Iris pigment epithelial cell (primary cell): Measurements from ENCODE around the gene ZNF467.

Source experiments
- DNase-seq: peaks from one replicate; pipeline ENCODE4 v3.0.0-alpha.2; 2011; ENCODE audit warnings: low read depth

Gene ZNF467

DNA sequence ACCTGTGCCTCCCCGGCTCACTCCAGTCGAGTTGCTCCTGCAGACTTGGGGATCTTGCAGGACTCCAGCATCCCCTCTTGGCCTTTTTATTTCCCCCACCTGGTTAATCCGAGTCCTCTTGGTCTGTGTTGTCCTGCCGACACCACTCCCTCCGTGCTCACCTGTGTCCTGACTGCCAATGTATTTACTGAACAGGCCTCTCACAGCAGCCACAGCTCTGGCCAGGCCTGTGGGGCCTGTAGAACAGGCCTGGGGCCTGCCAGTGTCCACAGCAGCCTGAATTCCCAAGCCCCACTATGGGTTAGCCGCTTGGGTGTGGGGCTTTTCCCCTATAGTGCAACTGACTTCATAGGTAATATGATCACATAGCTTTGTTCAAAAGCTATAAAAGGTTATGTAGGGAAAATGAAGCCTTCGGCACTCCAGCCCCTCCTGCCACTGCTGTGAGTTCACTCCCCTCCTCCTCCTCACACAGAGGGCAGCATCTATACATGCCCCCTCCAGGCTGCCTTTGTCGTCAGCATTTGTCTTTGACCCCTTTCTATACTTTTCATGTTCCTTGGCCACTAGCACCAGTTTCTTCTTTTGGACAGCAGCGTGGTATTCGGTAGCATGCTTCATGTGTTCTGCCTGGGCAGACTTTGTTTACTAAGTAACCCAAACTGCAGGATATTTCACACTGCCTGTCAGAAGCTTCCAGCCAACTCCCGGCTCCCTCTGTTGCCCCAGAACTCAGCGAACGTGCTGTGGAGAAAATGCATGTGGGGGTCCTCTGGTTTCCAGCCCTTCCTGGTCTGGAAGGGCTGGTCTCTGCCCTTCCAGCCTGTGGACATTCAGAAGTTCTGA lies 46.1 kb downstream of the ZNF467 start:
- DNase-seq, result no peak

GRCh38 chr7:149725916-149726315 lies 47.5 kb downstream of the ZNF467 start:
- no peak for DNase-seq

DNA sequence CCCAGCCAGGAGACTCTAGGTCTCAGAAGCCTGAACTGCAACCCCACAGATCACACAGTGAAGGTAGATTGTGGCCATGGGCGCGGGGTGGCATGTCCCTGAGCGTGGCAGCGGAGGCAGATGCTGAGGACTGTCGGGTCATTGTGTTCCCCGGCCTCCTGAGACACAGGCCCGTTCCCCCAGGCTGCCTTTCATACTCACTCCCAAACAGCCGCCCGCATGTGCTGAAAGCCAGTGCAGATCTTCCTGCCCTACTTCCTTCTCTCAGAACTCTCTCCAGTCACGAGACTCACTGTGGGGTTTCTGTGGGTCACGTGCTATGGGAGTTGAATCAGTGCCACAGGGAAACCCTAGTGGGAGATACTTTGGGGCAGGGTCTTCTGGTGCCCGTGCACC lies 48.0 kb downstream of the ZNF467 start:
- DNase-seq, result no peak

DNA sequence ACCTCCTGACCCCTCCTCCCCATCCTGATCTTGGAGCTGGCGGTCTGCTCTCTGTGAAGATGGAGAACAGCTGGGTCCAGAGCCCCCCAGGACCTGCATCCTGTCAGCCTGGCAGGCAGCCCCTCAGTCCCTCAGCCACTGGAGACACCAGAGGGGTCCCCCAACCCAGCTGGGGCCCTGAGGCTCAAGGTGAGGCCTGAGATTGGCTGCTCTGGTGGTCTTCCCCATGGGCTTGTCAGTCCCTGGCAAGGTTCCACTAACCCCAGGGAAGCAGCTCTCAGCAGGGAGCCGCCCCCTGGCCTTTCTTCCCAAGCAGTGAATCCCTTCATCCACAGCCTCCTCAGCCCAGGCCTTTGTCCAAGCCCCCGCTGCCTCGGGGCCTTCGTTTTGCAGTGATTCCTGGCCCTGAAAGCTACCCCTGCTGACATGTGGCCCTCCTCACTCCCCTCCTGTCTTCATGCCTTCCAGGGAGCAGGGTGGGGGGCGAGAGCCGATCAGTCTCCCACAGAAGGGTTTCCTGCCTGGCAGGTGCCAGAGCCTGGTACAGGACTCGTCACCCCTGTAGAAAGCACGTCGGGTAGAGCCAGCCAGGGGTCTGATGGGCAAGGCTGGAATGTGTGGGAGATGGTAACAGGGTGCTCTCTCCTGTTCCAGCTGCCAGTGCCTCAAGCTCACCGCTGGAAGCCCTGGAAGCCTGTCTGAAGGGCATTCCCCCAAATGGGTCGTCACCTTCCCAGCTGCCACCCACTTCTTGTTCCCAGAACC lies 48.5 kb downstream of the ZNF467 start:
- DNase-seq, result no peak

GRCh38 chr7:149723795-149724495 lies 49.4 kb downstream of the ZNF467 start:
- no peak for DNase-seq

- DNase-seq, result no peak
Observed at GRCh38 chr7:149723082-149723767, 50.2 kb downstream of the ZNF467 start.

- DNase-seq, result no peak
Observed at GRCh38 chr7:149722356-149722957, 50.9 kb downstream of the ZNF467 start.

- DNase-seq, result no peak
Observed at GRCh38 chr7:149721084-149721601, 52.2 kb downstream of the ZNF467 start.

GRCh38 chr7:149720372-149721083 lies 52.9 kb downstream of the ZNF467 start:
- no peak for DNase-seq

GRCh38 chr7:149719912-149720335 lies 53.5 kb downstream of the ZNF467 start:
- DNase-seq, result no peak

- DNase-seq, result peak; percentile 84
Observed at GRCh38 chr7:149719050-149719899, 54.1 kb downstream of the ZNF467 start.

- DNase-seq, result no peak
Observed at GRCh38 chr7:149718730-149719049, 54.7 kb downstream of the ZNF467 start.

GRCh38 chr7:149717481-149717880 lies 55.9 kb downstream of the ZNF467 start:
- DNase-seq, result no peak

DNA sequence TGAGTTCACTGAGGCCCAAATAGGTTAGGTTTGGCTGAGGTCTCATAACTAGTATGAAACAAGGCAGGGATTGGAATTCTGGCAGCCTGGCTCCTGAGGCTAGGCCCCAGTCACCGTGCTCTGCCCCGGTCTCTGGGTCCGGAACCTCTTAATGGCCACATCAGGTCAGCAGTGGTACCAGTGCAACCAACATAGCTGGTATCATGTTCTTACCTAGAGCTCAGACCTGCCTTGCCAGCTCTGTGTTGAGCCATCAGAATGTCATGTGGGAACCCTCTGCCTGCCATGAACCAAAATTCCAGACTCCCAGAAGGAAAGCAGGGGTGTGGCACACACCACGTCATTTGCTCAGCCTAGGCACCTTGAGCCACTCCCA lies 56.5 kb downstream of the ZNF467 start:
- DNase-seq, result no peak

DNA sequence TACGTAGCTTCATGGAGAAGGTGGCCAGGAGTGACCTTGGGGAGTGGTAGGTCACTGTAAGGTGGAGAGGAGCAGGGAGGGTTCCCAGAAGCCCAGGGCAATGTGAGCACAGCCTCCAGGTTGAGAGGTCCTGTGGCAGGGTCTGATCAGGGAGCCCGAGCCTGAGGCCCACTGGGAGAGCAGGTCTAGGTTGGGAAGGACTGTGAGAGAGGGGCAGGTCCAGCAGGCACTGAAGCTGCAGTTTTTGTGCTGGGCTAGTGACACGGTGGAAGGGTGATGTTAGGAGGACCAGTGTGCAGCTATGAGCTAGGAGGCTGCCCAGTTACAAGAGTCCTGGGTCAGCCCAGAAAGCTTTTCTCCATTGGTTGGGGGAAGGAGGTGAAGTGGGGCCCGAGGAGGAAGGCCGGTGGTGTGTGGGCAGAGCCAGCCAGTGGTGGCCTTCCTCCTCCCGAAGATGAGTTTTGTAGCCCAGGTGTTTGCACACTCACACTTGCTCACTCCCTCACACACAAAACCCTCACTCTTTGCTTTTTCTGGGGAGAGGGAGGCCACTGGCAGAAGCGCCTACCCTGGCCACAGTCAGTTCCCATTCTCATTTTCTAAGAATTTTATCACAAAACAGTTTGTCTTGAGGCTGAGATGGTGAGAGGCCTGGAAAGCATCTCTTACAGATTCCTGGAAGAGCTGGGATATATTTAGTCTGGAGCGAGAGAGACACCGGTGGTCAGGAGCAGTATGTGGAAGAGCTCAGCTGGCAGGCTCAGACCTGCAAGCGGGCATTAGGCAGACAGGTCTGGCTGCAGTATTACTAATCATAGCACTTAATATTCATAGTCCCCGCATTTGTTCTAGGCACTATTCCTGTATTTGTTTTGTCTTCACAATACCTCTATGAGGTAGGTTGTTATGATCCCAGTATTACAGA lies 57.1 kb downstream of the ZNF467 start:
- DNase-seq, result no peak

- DNase-seq, result no peak
Observed at GRCh38 chr7:149715476-149715875, 57.9 kb downstream of the ZNF467 start.

- peak; percentile 14 for DNase-seq
Observed at GRCh38 chr7:149714910-149715471, 58.4 kb downstream of the ZNF467 start.
